MCF 10A (cell line): Measurements from ENCODE around the gene ACOT11. TPM values are rescaled to one million over a fixed set of nuclear protein-coding genes. Genes with fewer than 3 reads are reported as not detected.

ENCODE experiments used
- BruUV-seq: library from RNA; stranded (reverse); fragments of 400-500 nt; replicated peaks from 2 replicates; lab custom pipeline; 2021; lab: Mats Ljungman, UMichigan
- CTCF ChIA-PET: fragments of 300-600 bp; sonication (Branson Sonifier 250); formaldehyde crosslinking; extraction: SDS; loops from one replicate; lab custom pipeline; 2021; ENCODE audit warnings: antibody characterized with exemption, inconsistent platforms; lab: Yijun Ruan, JAX
- POLR2A ChIA-PET: fragments of 300-600, 350-650 bp; sonication (Branson Sonifier 250); formaldehyde crosslinking; extraction: SDS; loops from one replicate; lab custom pipeline; 2020; ENCODE audit warnings: antibody characterized with exemption, inconsistent platforms; lab: Yijun Ruan, JAX
- DNase-seq: peaks from one replicate; pipeline ENCODE4 v3.0.0-alpha.2; 2018; ENCODE audit not compliant: unreplicated experiment
- H3K27ac Mint-ChIP-seq: one replicate; pipeline ENCODE4 v1.8.0; 2022; ENCODE audit warnings: mild to moderate bottlenecking, low read depth, mixed read lengths; ENCODE audit not compliant: unreplicated experiment
- H3K27me3 Mint-ChIP-seq: one replicate; pipeline ENCODE4 v1.8.0; 2022; ENCODE audit warnings: mixed read lengths; ENCODE audit not compliant: insufficient read depth, unreplicated experiment
- H3K36me3 Mint-ChIP-seq: one replicate; pipeline ENCODE4 v1.8.0; 2022; ENCODE audit warnings: mild to moderate bottlenecking, moderate library complexity, mixed read lengths; ENCODE audit not compliant: insufficient read depth, unreplicated experiment
- H3K4me1 Mint-ChIP-seq: one replicate; pipeline ENCODE4 v1.8.0; 2022; ENCODE audit warnings: mixed read lengths; ENCODE audit not compliant: insufficient read depth, unreplicated experiment
- H3K4me3 Mint-ChIP-seq: one replicate; pipeline ENCODE4 v1.8.0; 2022; ENCODE audit warnings: mild to moderate bottlenecking, moderate library complexity, mixed read lengths; ENCODE audit not compliant: unreplicated experiment
- H3K9me3 Mint-ChIP-seq: one replicate; pipeline ENCODE4 v1.8.0; 2022; ENCODE audit warnings: mixed read lengths; ENCODE audit not compliant: unreplicated experiment
- intact Hi-C: fragments of 100-400 bp; cut with micrococcal nuclease; formaldehyde crosslinking; loops from 2 replicates; pipeline ENCODE4 v1.14.1; 2022
- total RNA-seq: library from RNA; stranded (reverse); gene quantifications from 2 replicates; pipeline ENCODE4 v1.2.3, GENCODE V29; 2022
- TF ChIP-seq, protein P1 (sequence below): fragments of 200-600 bp; IDR thresholded peaks from one replicate; pipeline ENCODE4 v1.8.0; 2022; ENCODE audit warnings: antibody characterized with exemption, mild to moderate bottlenecking; ENCODE audit not compliant: unreplicated experiment

ACOT11 gene
- total RNA-seq, 1 experiment from 2014 or later: 5.3 TPM

DNA sequence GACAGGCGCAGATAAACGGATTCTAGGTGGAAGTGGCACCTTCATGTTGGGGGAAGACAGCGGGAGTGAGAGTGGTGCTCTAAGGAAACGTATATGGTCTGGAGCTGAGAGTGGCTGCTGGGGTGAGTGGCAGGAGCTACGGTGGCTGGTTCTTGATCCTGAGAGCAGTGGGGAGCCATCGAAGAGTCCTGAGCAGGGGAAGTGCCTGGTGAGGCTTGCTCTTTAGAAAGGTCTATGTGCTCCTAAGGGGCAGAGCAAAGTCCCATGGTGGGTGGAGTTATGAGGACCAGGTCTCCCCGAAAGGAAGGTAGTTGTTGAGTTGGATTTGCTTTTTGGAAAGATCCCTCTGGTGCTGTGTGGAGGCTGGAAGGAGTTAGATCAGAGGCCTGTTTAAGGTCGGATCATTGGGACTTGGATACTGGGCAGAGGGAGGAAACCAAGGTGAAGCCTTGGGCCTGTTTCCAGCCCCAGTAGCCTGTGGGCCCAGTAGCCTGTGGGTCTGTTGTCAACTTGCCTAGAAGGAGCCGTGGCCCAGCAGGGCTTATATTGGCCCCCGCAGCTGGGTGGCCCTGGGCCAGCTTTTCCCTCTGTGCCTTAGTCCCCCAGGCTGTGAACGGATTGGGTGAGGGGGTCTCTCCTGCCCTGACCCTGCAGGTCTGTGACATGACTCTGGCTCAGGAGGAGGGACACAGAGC is 33.0 kb downstream of the ACOT11 start:
- BruUV-seq: no TSS peak
- ChIA-PET CTCF (interaction anchor here (0.5 to 1.2 kb wide), 6 partner anchors 10 to 116 kb away, joined by 3 to 8 read pairs (median 4); no protein-coding TSS in a partner anchor), POLR2A (interaction anchor here (0.9 to 2.9 kb wide), 6 partner anchors 8 to 159 kb away, joined by 3 to 29 read pairs (median 4); partner anchors contain the start of gene TTC4)
- H3K36me3 Mint-ChIP-seq: no peaks in the 10 kb centered on the region
- no peaks in the 10 kb centered on the region for H3K27me3 Mint-ChIP-seq
- H3K4me3 Mint-ChIP-seq: no peak overlapping the region
- intact Hi-C loops: no loop called here
- no peak for DNase-seq
- H3K9me3 Mint-ChIP-seq: no peaks in the 10 kb centered on the region
- peaks cover 22% of the 10 kb centered on the region for H3K4me1 Mint-ChIP-seq
- H3K27ac Mint-ChIP-seq: peak overlapping the region; percentile 95
- TF ChIP-seq, protein P1, sequence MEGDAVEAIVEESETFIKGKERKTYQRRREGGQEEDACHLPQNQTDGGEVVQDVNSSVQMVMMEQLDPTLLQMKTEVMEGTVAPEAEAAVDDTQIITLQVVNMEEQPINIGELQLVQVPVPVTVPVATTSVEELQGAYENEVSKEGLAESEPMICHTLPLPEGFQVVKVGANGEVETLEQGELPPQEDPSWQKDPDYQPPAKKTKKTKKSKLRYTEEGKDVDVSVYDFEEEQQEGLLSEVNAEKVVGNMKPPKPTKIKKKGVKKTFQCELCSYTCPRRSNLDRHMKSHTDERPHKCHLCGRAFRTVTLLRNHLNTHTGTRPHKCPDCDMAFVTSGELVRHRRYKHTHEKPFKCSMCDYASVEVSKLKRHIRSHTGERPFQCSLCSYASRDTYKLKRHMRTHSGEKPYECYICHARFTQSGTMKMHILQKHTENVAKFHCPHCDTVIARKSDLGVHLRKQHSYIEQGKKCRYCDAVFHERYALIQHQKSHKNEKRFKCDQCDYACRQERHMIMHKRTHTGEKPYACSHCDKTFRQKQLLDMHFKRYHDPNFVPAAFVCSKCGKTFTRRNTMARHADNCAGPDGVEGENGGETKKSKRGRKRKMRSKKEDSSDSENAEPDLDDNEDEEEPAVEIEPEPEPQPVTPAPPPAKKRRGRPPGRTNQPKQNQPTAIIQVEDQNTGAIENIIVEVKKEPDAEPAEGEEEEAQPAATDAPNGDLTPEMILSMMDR: no peak

DNA sequence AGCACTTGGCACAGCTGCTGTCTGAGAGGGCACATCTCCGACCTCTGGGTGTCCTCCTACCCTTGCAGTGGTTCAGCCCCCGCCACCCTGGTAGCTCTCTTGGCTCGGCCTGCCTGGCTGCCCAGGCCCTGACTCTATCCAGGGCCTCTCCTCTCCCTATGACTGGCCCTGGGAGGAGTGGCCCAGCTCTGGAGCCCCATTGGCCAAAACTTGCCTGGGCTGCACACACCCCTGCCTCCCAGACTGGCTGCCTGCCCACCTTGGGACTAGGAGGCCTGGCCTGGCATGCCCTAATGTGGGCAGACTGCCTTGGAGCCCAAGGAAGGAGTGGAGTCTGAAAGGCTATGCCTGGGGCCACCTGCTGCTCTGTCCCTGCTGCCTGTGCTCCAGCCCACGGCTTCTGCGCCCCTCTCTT is 33.6 kb downstream of the ACOT11 start:
- H3K27me3 Mint-ChIP-seq: no peaks in the 10 kb centered on the region
- TF ChIP-seq, protein P1: no peak
- peak; percentile 98 for DNase-seq
- intact Hi-C loops: no loop called here
- H3K4me3 Mint-ChIP-seq: no peak overlapping the region
- no TSS peak for BruUV-seq
- H3K9me3 Mint-ChIP-seq: no peaks in the 10 kb centered on the region
- H3K36me3 Mint-ChIP-seq: no peaks in the 10 kb centered on the region
- POLR2A ChIA-PET: interaction anchor here (0.5 to 2.9 kb wide), 9 partner anchors 8 to 369 kb away, joined by 3 to 29 read pairs (median 3); partner anchors contain the start of gene TTC4
- peak overlapping the region; percentile 95 for H3K27ac Mint-ChIP-seq
- CTCF ChIA-PET: interaction anchor here (0.6 to 1.2 kb wide), 4 partner anchors 9 to 115 kb away, joined by 3 to 5 read pairs (median 4); no protein-coding TSS in a partner anchor
- peaks cover 22% of the 10 kb centered on the region for H3K4me1 Mint-ChIP-seq

DNA sequence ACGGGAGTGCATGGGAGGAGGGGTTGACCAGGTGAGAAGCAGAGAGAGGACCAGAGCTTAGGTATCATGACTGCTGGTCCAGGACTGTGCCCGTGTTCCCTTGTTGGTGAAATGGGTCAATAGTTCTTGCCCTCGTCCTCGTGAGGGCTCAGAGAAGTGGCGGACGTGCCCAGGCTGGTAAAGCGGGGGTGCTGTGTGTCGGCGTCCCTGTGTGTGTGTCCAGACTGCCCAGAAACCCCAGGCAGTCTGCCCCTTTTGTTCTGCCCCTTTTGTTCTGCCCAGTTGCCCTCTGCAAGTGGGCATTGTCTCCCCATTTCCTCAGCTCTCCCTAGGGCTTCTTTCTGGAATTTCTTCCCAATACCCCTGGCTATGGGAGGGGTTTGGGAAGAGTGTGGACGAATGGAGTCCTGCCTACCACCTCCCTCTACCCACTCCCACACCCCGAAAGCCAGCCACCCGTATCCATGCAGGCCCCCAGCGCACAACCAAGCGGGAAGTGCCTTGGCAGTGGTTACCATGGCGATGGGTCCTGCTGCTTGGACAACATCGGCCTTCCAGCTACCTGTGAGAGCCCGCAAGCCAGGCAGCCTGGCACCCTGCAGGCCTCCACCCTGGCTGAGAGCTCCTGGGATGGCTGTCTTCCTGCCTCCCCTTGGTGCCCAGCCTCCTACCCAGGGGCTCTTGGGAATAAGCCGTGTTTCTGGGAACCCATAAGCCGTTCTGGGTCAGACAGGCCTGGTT is 34.7 kb downstream of the ACOT11 start:
- BruUV-seq: no TSS peak
- Mint-ChIP-seq H3K27ac (peak overlapping the region; percentile 95), H3K36me3 (no peaks in the 10 kb centered on the region), H3K4me1 (peaks cover 22% of the 10 kb centered on the region), H3K27me3 (no peaks in the 10 kb centered on the region), H3K9me3 (no peaks in the 10 kb centered on the region), H3K4me3 (no peak overlapping the region)
- TF ChIP-seq, protein P1: no peak
- intact Hi-C loops: no loop called here
- CTCF ChIA-PET: interaction anchor here (0.6 kb wide), 3 partner anchors 85 to 519 kb away, joined by 3 to 5 read pairs (median 4); no protein-coding TSS in a partner anchor
- no peak for DNase-seq
- POLR2A ChIA-PET: interaction anchor here (1.3 to 1.7 kb wide), 3 partner anchors 11 to 133 kb away, joined by 4 to 8 read pairs (median 4); partner anchors contain the start of gene TTC4

DNA sequence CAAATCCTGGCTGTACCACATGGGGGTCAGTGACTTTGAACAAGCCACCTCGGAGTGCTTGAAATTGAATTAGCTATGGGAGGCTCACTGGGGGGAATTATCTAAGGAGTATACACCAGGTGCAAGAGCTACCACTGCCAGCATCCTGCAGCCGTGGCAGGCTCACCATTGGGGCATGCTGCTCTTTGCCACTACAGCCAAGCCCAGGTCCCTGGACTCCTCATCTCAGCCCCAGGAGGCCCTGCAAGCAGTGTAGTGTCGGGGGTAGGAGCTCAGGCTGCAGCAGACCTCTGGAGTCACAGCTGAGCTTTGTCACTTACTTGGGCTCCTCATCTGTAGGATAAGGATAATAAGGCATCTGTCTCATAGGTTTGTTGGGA is 35.3 kb downstream of the ACOT11 start:
- no peak overlapping the region for H3K4me3 Mint-ChIP-seq
- POLR2A ChIA-PET: interaction anchor here (1.0 to 1.6 kb wide), 2 partner anchors 9 to 12 kb away, joined by 3 to 4 read pairs; no protein-coding TSS in a partner anchor
- no TSS peak for BruUV-seq
- TF ChIP-seq, protein P1: no peak
- DNase-seq: no peak
- no peaks in the 10 kb centered on the region for H3K9me3 Mint-ChIP-seq
- H3K4me1 Mint-ChIP-seq: peaks cover 22% of the 10 kb centered on the region
- intact Hi-C loops: no loop called here
- H3K36me3 Mint-ChIP-seq: no peaks in the 10 kb centered on the region
- no peaks in the 10 kb centered on the region for H3K27me3 Mint-ChIP-seq
- H3K27ac Mint-ChIP-seq: no peak overlapping the region
- CTCF ChIA-PET: interaction anchor here (0.6 kb wide), 1 partner anchor 84 kb away, joined by 4 read pairs; no protein-coding TSS in a partner anchor
